SK-N-MC (cell line): ENCODE data around the gene NFAT5.

ENCODE experiments used
- EZH2 ChIP-seq: fragments of 200-600 bp; sonication (generic); IDR thresholded peaks from one replicate; pipeline ENCODE4 v1.6.1; 2017; ENCODE audit warnings: antibody characterized with exemption
- FOXP2 ChIP-seq: optimal IDR thresholded peaks from 2 replicates; pipeline ENCODE3; 2011; ENCODE audit warnings: mild to moderate bottlenecking, moderate library complexity; ENCODE audit not compliant: insufficient read depth; ENCODE audit errors: extremely low read length, control extremely low read depth

- TF ChIP-seq FOXP2, result peak; percentile 13
- no peak for TF ChIP-seq EZH2
Measured at GRCh38 chr16:69565671-69566239, at the start of gene NFAT5.
